VCaP (cell line): ENCODE measurements around the gene NIN.

Source experiments
- H3K27ac ChIP-seq: fragments of 450-650 bp; 2 replicates; pipeline ENCODE4 v1.5.1; 2017
- CTCF ChIP-seq: fragments of 450-650 bp; conservative IDR thresholded peaks from 2 replicates; pipeline ENCODE4 v1.5.1; 2017; ENCODE audit warnings: mild to moderate bottlenecking, moderate library complexity

NIN gene

GRCh38 chr14:50804181-50804721 lies 26.7 kb downstream of the NIN start:
- no peak for TF ChIP-seq CTCF

GRCh38 chr14:50801706-50802105 lies 29.3 kb downstream of the NIN start:
- no peak overlapping the region for H3K27ac ChIP-seq

More at GRCh38 chr14:50804181-50804721, 26.7 kb downstream of the NIN start:
- H3K27ac ChIP-seq: no peak overlapping the region

GRCh38 chr14:50800032-50800431 lies 30.9 kb downstream of the NIN start:
- no peak for TF ChIP-seq CTCF

More at GRCh38 chr14:50801706-50802105, 29.3 kb downstream of the NIN start:
- TF ChIP-seq CTCF: no peak

GRCh38 chr14:50798048-50798421 lies 32.9 kb downstream of the NIN start:
- no peak for TF ChIP-seq CTCF
- H3K27ac ChIP-seq: no peak overlapping the region

More at GRCh38 chr14:50800032-50800431, 30.9 kb downstream of the NIN start:
- H3K27ac ChIP-seq: no peak overlapping the region

- no peak overlapping the region for H3K27ac ChIP-seq
- no peak for TF ChIP-seq CTCF
These were observed 33.5 kb downstream of the NIN start for GRCh38 chr14:50797250-50798047.

GRCh38 chr14:50796390-50796789 lies 34.6 kb downstream of the NIN start:
- no peak overlapping the region for H3K27ac ChIP-seq
- no peak for TF ChIP-seq CTCF

- H3K27ac ChIP-seq: no peak overlapping the region
- TF ChIP-seq CTCF: no peak
These were observed 35.1 kb downstream of the NIN start for GRCh38 chr14:50795909-50796308.
